Karpas-422 (cell line): Measurements from ENCODE around the gene PRKG1. TPM values are rescaled to one million over a fixed set of nuclear protein-coding genes. Genes with fewer than 3 reads are reported as not detected.

Experiments used
- DNase-seq: peaks from one replicate; pipeline ENCODE4 v3.0.0-alpha.2; 2015
- H2AFZ ChIP-seq: fragments of 200-600 bp; sonication (generic); 2 replicates; pipeline ENCODE4 v1.6.1; 2014; ENCODE audit warnings: antibody characterized with exemption, low read length, mixed read lengths
- H3K27ac ChIP-seq: fragments of 200-600 bp; sonication (generic); 2 replicates; pipeline ENCODE4 v1.5.1; 2014; ENCODE audit warnings: mild to moderate bottlenecking, low read length, moderate library complexity
- H3K27me3 ChIP-seq: fragments of 200-600 bp; sonication (generic); 2 replicates; pipeline ENCODE4 v1.6.1; 2014; ENCODE audit warnings: low read length, mixed read lengths
- H3K36me3 ChIP-seq: fragments of 200-600 bp; sonication (generic); 2 replicates; pipeline ENCODE4 v1.6.1; 2014; ENCODE audit warnings: low read length, mixed read lengths; ENCODE audit not compliant: insufficient read depth
- H3K4me1 ChIP-seq: fragments of 200-600 bp; sonication (generic); 2 replicates; pipeline ENCODE4 v1.6.1; 2014; ENCODE audit warnings: mild to moderate bottlenecking, low read length, mixed read lengths
- H3K4me2 ChIP-seq: fragments of 200-600 bp; sonication (generic); 2 replicates; pipeline ENCODE4 v1.6.1; 2014; ENCODE audit warnings: low read length, low read depth, mild to moderate bottlenecking; ENCODE audit not compliant: poor library complexity, severe bottlenecking
- H3K4me3 ChIP-seq: fragments of 200-600 bp; sonication (generic); 2 replicates; pipeline ENCODE4 v1.5.1; 2014; ENCODE audit warnings: mild to moderate bottlenecking, antibody characterized with exemption, low read length, mixed read lengths
- H3K79me2 ChIP-seq: fragments of 200-600 bp; sonication (generic); 2 replicates; pipeline ENCODE4 v1.6.1; 2014; ENCODE audit warnings: mild to moderate bottlenecking, low read length, mixed read lengths
- H3K9ac ChIP-seq: fragments of 200-600 bp; sonication (generic); 2 replicates; pipeline ENCODE4 v1.6.0; 2014; ENCODE audit warnings: low read length
- H3K9me2 ChIP-seq: fragments of 200-600 bp; sonication (generic), shearing (Covaris generic); replicated peaks from 2 replicates; pipeline ENCODE4 v1.6.0; 2014; ENCODE audit warnings: mild to moderate bottlenecking, low read length, moderate library complexity; ENCODE audit not compliant: insufficient read depth
- H3K9me3 ChIP-seq: fragments of 300-700, 200-600 bp; sonication (generic); 2 replicates; pipeline ENCODE4 v1.6.1; 2014; ENCODE audit warnings: low read length, mixed read lengths
- H4K20me1 ChIP-seq: fragments of 200-600 bp; sonication (generic); 2 replicates; pipeline ENCODE4 v1.6.1; 2014; ENCODE audit warnings: mild to moderate bottlenecking, antibody characterized with exemption, low read length, low read depth; ENCODE audit not compliant: insufficient read depth
- total RNA-seq: library from RNA; depleted of rRNA; stranded (reverse); fragments of >200 nt; shearing (Covaris generic); gene quantifications from 2 replicates; pipeline ENCODE4 v1.2.3, GENCODE V29; 2014; ENCODE audit warnings: low replicate concordance

PRKG1 gene
- total RNA-seq, 1 experiment from 2014 or later, result not detected

- Histone ChIP-seq H3K4me1 (no peaks in the 10 kb centered on the region), H3K9me2 (no peaks in the 10 kb centered on the region), H3K4me3 (no peak overlapping the region), H3K27me3 (no peaks in the 10 kb centered on the region), H3K27ac (no peak overlapping the region), H3K9ac (no peak overlapping the region), H4K20me1 (no peaks in the 10 kb centered on the region), H3K4me2 (no peak overlapping the region), H3K79me2 (no peaks in the 10 kb centered on the region), H3K9me3 (no peaks in the 10 kb centered on the region), H2AFZ (no peak overlapping the region), H3K36me3 (no peaks in the 10 kb centered on the region)
- DNase-seq, result no peak
These were observed 140.2 kb downstream of the PRKG1 start for GRCh38 chr10:51214207-51215196.

- no peak overlapping the region for H3K4me2 ChIP-seq
These were observed 141.9 kb downstream of the PRKG1 start for GRCh38 chr10:51215951-51216834.

GRCh38 chr10:51217505-51217904 lies 143.2 kb downstream of the PRKG1 start:
- Histone ChIP-seq H2AFZ (no peak overlapping the region), H3K4me3 (no peak overlapping the region)

More at GRCh38 chr10:51215951-51216834, 141.9 kb downstream of the PRKG1 start:
- no peaks in the 10 kb centered on the region for H3K36me3 ChIP-seq
- no peak overlapping the region for H3K27ac ChIP-seq
- H3K4me3 ChIP-seq, result no peak overlapping the region
- H3K9me3 ChIP-seq, result no peaks in the 10 kb centered on the region
- H3K9me2 ChIP-seq, result no peaks in the 10 kb centered on the region
- no peaks in the 10 kb centered on the region for H3K79me2 ChIP-seq
- DNase-seq, result no peak
- no peaks in the 10 kb centered on the region for H4K20me1 ChIP-seq
- H3K27me3 ChIP-seq, result no peaks in the 10 kb centered on the region
- no peak overlapping the region for H3K9ac ChIP-seq
- H3K4me1 ChIP-seq, result no peaks in the 10 kb centered on the region
- H2AFZ ChIP-seq, result no peak overlapping the region

GRCh38 chr10:51224671-51225161 lies 150.4 kb downstream of the PRKG1 start:
- H3K4me2 ChIP-seq, result no peak overlapping the region
- no peaks in the 10 kb centered on the region for H3K36me3 ChIP-seq
- no peaks in the 10 kb centered on the region for H3K27me3 ChIP-seq
- no peaks in the 10 kb centered on the region for H4K20me1 ChIP-seq
- no peaks in the 10 kb centered on the region for H3K9me2 ChIP-seq
- H3K79me2 ChIP-seq, result no peaks in the 10 kb centered on the region
- no peak overlapping the region for H3K27ac ChIP-seq
- no peaks in the 10 kb centered on the region for H3K4me1 ChIP-seq
- DNase-seq, result no peak
- no peak overlapping the region for H3K4me3 ChIP-seq
- H3K9me3 ChIP-seq, result no peaks in the 10 kb centered on the region
- H3K9ac ChIP-seq, result no peak overlapping the region
- no peak overlapping the region for H2AFZ ChIP-seq

More at GRCh38 chr10:51217505-51217904, 143.2 kb downstream of the PRKG1 start:
- no peaks in the 10 kb centered on the region for H3K27me3 ChIP-seq
- H4K20me1 ChIP-seq, result no peaks in the 10 kb centered on the region
- H3K9me3 ChIP-seq, result no peaks in the 10 kb centered on the region
- no peak overlapping the region for H3K4me2 ChIP-seq
- no peak overlapping the region for H3K9ac ChIP-seq
- no peaks in the 10 kb centered on the region for H3K9me2 ChIP-seq
- no peaks in the 10 kb centered on the region for H3K4me1 ChIP-seq
- no peaks in the 10 kb centered on the region for H3K36me3 ChIP-seq
- DNase-seq, result no peak
- no peak overlapping the region for H3K27ac ChIP-seq
- H3K79me2 ChIP-seq, result no peaks in the 10 kb centered on the region

GRCh38 chr10:51227897-51228713 lies 153.8 kb downstream of the PRKG1 start:
- no peak overlapping the region for H3K9ac ChIP-seq
- no peaks in the 10 kb centered on the region for H3K9me3 ChIP-seq
- H3K27me3 ChIP-seq, result no peaks in the 10 kb centered on the region
- no peak overlapping the region for H3K4me3 ChIP-seq
- no peak overlapping the region for H2AFZ ChIP-seq
- no peak overlapping the region for H3K4me2 ChIP-seq
- H3K4me1 ChIP-seq, result no peaks in the 10 kb centered on the region
- H3K36me3 ChIP-seq, result no peaks in the 10 kb centered on the region
- no peaks in the 10 kb centered on the region for H3K9me2 ChIP-seq
- H4K20me1 ChIP-seq, result no peaks in the 10 kb centered on the region
- no peak for DNase-seq
- H3K27ac ChIP-seq, result no peak overlapping the region
- no peaks in the 10 kb centered on the region for H3K79me2 ChIP-seq

- Histone ChIP-seq H3K9me3 (no peaks in the 10 kb centered on the region), H2AFZ (no peak overlapping the region), H4K20me1 (no peaks in the 10 kb centered on the region), H3K79me2 (no peaks in the 10 kb centered on the region), H3K4me1 (no peaks in the 10 kb centered on the region), H3K36me3 (no peaks in the 10 kb centered on the region), H3K27ac (no peak overlapping the region), H3K27me3 (no peaks in the 10 kb centered on the region), H3K9ac (no peak overlapping the region), H3K9me2 (no peaks in the 10 kb centered on the region), H3K4me3 (no peak overlapping the region), H3K4me2 (no peak overlapping the region)
- DNase-seq, result no peak
These were observed 154.4 kb downstream of the PRKG1 start for GRCh38 chr10:51228714-51229100.

- no peak overlapping the region for H3K4me2 ChIP-seq
These were observed 156.7 kb downstream of the PRKG1 start for GRCh38 chr10:51230887-51231585.

More at GRCh38 chr10:51230887-51231585, 156.7 kb downstream of the PRKG1 start:
- H4K20me1 ChIP-seq, result no peaks in the 10 kb centered on the region
- H2AFZ ChIP-seq, result no peak overlapping the region
- no peak for DNase-seq
- no peak overlapping the region for H3K27ac ChIP-seq
- H3K27me3 ChIP-seq, result no peaks in the 10 kb centered on the region
- no peak overlapping the region for H3K9ac ChIP-seq
- H3K9me3 ChIP-seq, result no peaks in the 10 kb centered on the region
- no peaks in the 10 kb centered on the region for H3K4me1 ChIP-seq
- H3K36me3 ChIP-seq, result no peaks in the 10 kb centered on the region
- no peaks in the 10 kb centered on the region for H3K9me2 ChIP-seq
- no peak overlapping the region for H3K4me3 ChIP-seq
- H3K79me2 ChIP-seq, result no peaks in the 10 kb centered on the region
